Spleen (tissue), 7 donors: ENCODE results near the gene LPIN3.

Source experiments
- CTCF ChIP-seq, 11 experiments: fragments of 200-600 bp in 7 of 11; fragments of 450-650 bp in 4 of 11; sonication (generic) in 4 of 11; IDR thresholded peaks in 8 of 11; conservative IDR thresholded peaks in 3 of 11; 1 replicate in 7 of 11; 2 replicates in 4 of 11; pipeline versions ENCODE4 v1.4.0 to v1.8.0; 2016 to 2021; ENCODE audit warnings: antibody characterized with exemption in 11 of 11, inconsistent platforms in 4 of 11, mild to moderate bottlenecking in 1 of 11
- POLR2A ChIP-seq, 3 donors: fragments of 450-650 bp; IDR thresholded peaks; one replicate each; pipeline ENCODE4 v1.5.1; 2017; ENCODE audit warnings: antibody characterized with exemption in 3 of 3, mild to moderate bottlenecking in 1 of 3
- POLR2AphosphoS5 ChIP-seq, 3 donors: sonication (generic); formaldehyde crosslinking; IDR thresholded peaks; one replicate each; pipeline ENCODE4 v1.5.1; 2017; ENCODE audit warnings: antibody characterized with exemption in 3 of 3
- donor health status: DM: no; HTN: no; CAD: no; lungs with moderate emphysema.
- donor health status: DM: no; HTN: no; CAD: no.
- donor health status: DM: no; HTN: no; CAD: no.

DNA sequence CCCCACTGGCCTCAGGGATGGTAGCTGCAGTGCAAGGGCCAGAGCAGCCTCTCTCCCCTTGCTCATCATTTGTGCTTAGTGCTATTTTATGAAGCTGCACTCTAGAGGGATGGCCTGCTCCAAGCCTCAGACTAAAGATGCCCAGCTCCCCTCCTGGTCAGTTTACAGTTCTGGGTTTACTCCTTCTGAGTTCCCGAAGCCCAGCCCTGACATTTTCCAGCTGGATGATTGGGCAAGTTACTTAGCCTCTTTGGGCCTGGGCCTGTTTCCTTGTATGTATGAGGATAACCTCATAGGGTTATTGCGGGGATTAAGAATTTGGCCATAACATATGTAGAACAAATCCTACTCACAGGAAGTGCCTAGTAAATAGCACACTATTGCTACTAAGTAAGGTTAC is 57.8 kb downstream of the LPIN3 start:
- TF ChIP-seq CTCF (IDR thresholded peaks at IDR 0.05 in 8 of 11, conservative IDR thresholded peaks at IDR 0.05 in 3 of 11) (no peak), POLR2A (IDR thresholded peaks at IDR 0.05) (no peak), POLR2AphosphoS5 (IDR thresholded peaks at IDR 0.05) (no peak)
